H9 (cell line): Measurements from ENCODE around the gene DNER. TPM values are rescaled to one million over a fixed set of nuclear protein-coding genes. Genes with fewer than 3 reads are reported as not detected.

Experiments used
- DNase-seq: peaks from one replicate; pipeline ENCODE4 v3.0.0-alpha.2; 2017
- H2AFZ ChIP-seq: one replicate; pipeline ENCODE4 v1.6.1; 2013; ENCODE audit warnings: mild to moderate bottlenecking, low read length, control low read depth, moderate library complexity
- H2AK5ac ChIP-seq: 2 replicates; pipeline ENCODE4 v1.6.1; 2013; ENCODE audit warnings: low read length, control low read depth, mixed read lengths; ENCODE audit not compliant: insufficient read length
- H2BK120ac ChIP-seq: one replicate; pipeline ENCODE4 v1.6.1; 2013; ENCODE audit warnings: low read depth, mild to moderate bottlenecking, low read length, control low read depth, inconsistent platforms; ENCODE audit not compliant: poor library complexity, severe bottlenecking
- H2BK12ac ChIP-seq: 2 replicates; pipeline ENCODE4 v1.6.1; 2013; ENCODE audit warnings: low read length, control low read depth, mixed read lengths, low read depth; ENCODE audit not compliant: insufficient read length
- H2BK15ac ChIP-seq: 2 replicates; pipeline ENCODE4 v1.6.1; 2013; ENCODE audit warnings: low read depth, low read length, control low read depth
- H2BK20ac ChIP-seq: one replicate; pipeline ENCODE4 v1.6.1; 2013; ENCODE audit warnings: low read depth, mild to moderate bottlenecking, low read length, control low read depth, inconsistent platforms; ENCODE audit not compliant: poor library complexity, severe bottlenecking
- H2BK5ac ChIP-seq: 2 replicates; pipeline ENCODE4 v1.6.1; 2013; ENCODE audit warnings: low read length, control low read depth, mixed read lengths; ENCODE audit not compliant: insufficient read length
- H3K14ac ChIP-seq: 2 replicates; pipeline ENCODE4 v1.6.1; 2013; ENCODE audit warnings: low read length, control low read depth; ENCODE audit not compliant: insufficient read depth
- H3K18ac ChIP-seq: 2 replicates; pipeline ENCODE4 v1.6.1; 2013; ENCODE audit warnings: low read depth, mild to moderate bottlenecking, mixed read lengths, low read length, control low read depth; ENCODE audit not compliant: insufficient read length
- H3K23ac ChIP-seq: 2 replicates; pipeline ENCODE4 v1.6.1; 2013; ENCODE audit warnings: low read length, control low read depth, mixed read lengths, low read depth; ENCODE audit not compliant: insufficient read length
- H3K23me2 ChIP-seq: 2 replicates; pipeline ENCODE4 v1.6.1; 2013; ENCODE audit warnings: low read depth, mild to moderate bottlenecking, mixed read lengths, low read length, control low read depth; ENCODE audit not compliant: insufficient read length, poor library complexity, severe bottlenecking
- H3K27ac ChIP-seq: 2 replicates; pipeline ENCODE4 v1.5.1; 2013; ENCODE audit warnings: low read length, control low read depth, mixed read lengths, low read depth; ENCODE audit not compliant: insufficient read length
- H3K27me3 ChIP-seq: 2 replicates; pipeline ENCODE4 v1.6.1; 2013; ENCODE audit warnings: low read length, control low read depth, inconsistent platforms; ENCODE audit not compliant: insufficient read depth
- H3K4ac ChIP-seq: 2 replicates; pipeline ENCODE4 v1.6.1; 2013; ENCODE audit warnings: low read depth, mild to moderate bottlenecking, control low read depth, inconsistent platforms, low read length, moderate library complexity
- H3K4me1 ChIP-seq: 2 replicates; pipeline ENCODE4 v1.6.1; 2013; ENCODE audit warnings: low read length, control low read depth, inconsistent platforms; ENCODE audit not compliant: insufficient read depth
- H3K4me2 ChIP-seq: 2 replicates; pipeline ENCODE4 v1.6.1; 2013; ENCODE audit warnings: low read length, control low read depth, mixed read lengths; ENCODE audit not compliant: insufficient read length, insufficient read depth
- H3K56ac ChIP-seq: 2 replicates; pipeline ENCODE4 v1.6.1; 2013; ENCODE audit warnings: low read depth, mild to moderate bottlenecking, mixed read lengths, low read length, control low read depth; ENCODE audit not compliant: insufficient read length
- H3K79me1 ChIP-seq: 2 replicates; pipeline ENCODE4 v1.6.1; 2013; ENCODE audit warnings: low read depth, mild to moderate bottlenecking, moderate library complexity, low read length, control low read depth, inconsistent platforms; ENCODE audit not compliant: insufficient read depth, poor library complexity, severe bottlenecking
- H3K79me2 ChIP-seq: 2 replicates; pipeline ENCODE4 v1.6.1; 2013; ENCODE audit warnings: low read length, control low read depth, inconsistent platforms; ENCODE audit not compliant: insufficient read depth
- H3K9ac ChIP-seq: 2 replicates; pipeline ENCODE4 v1.6.1; 2013; ENCODE audit warnings: low read length, control low read depth, mixed read lengths; ENCODE audit not compliant: insufficient read length; ENCODE audit errors: extremely low read depth
- H3K9me3 ChIP-seq: one replicate; pipeline ENCODE4 v1.6.1; 2013; ENCODE audit warnings: low read depth, low read length, inconsistent platforms; ENCODE audit not compliant: control insufficient read depth
- H3T11ph ChIP-seq: one replicate; pipeline ENCODE4 v1.6.1; 2013; ENCODE audit warnings: mild to moderate bottlenecking, low read length, control low read depth, inconsistent platforms
- H4K20me1 ChIP-seq: one replicate; pipeline ENCODE4 v1.6.1; 2013; ENCODE audit not compliant: control insufficient read depth, insufficient read length, insufficient read depth
- H4K5ac ChIP-seq: 2 replicates; pipeline ENCODE4 v1.6.1; 2013; ENCODE audit warnings: low read depth, mild to moderate bottlenecking, mixed read lengths, low read length, control low read depth; ENCODE audit not compliant: insufficient read length
- H4K8ac ChIP-seq: replicated peaks from 2 replicates; pipeline ENCODE4 v1.6.1; 2013; ENCODE audit warnings: low read length, control low read depth, mixed read lengths, low read depth; ENCODE audit not compliant: insufficient read length
- H4K91ac ChIP-seq: 2 replicates; pipeline ENCODE4 v1.6.1; 2013; ENCODE audit warnings: low read depth, mild to moderate bottlenecking, moderate library complexity, mixed read lengths, low read length, control low read depth; ENCODE audit not compliant: insufficient read length
- H3K27ac Mint-ChIP-seq, 3 experiments: 2 replicates in 2 of 3; 3 replicates in 1 of 3; pipeline ENCODE4 v1.8.0; 2020 to 2021; ENCODE audit warnings: mixed read lengths in 3 of 3, mild to moderate bottlenecking in 1 of 3, moderate library complexity in 1 of 3
- H3K27me3 Mint-ChIP-seq: 2 replicates; pipeline ENCODE4 v1.8.0; 2021; ENCODE audit warnings: low read depth, mild to moderate bottlenecking, moderate library complexity, mixed read lengths
- H3K36me3 Mint-ChIP-seq, 3 experiments: 2 replicates in 2 of 3; 3 replicates in 1 of 3; pipeline ENCODE4 v1.8.0; 2020 to 2021; ENCODE audit warnings: low read depth in 3 of 3, mixed read lengths in 3 of 3; ENCODE audit not compliant: insufficient read depth in 1 of 3
- H3K4me1 Mint-ChIP-seq, 2 experiments: 2 replicates each; pipeline ENCODE4 v1.8.0; 2020; ENCODE audit warnings: mixed read lengths in 2 of 2
- H3K4me3 Mint-ChIP-seq, 2 experiments: 2 replicates in 1 of 2; 3 replicates in 1 of 2; pipeline ENCODE4 v1.8.0; 2020 to 2021; ENCODE audit warnings: mild to moderate bottlenecking in 2 of 2, mixed read lengths in 2 of 2, moderate library complexity in 1 of 2
- H3K9me3 Mint-ChIP-seq, 2 experiments: 2 replicates in 1 of 2; 3 replicates in 1 of 2; pipeline ENCODE4 v1.8.0; 2020; ENCODE audit warnings: mild to moderate bottlenecking in 2 of 2, mixed read lengths in 2 of 2, moderate library complexity in 1 of 2
- WGBS: extraction: QIAGEN DNeasy Blood & Tissue Kit; methylation state at CpG from one replicate; pipeline ENCODE4 v1.1.7; 2013; ENCODE audit warnings: missing lambda C conversion rate, low lambda C conversion rate, mixed read lengths; ENCODE audit not compliant: insufficient read length; ENCODE audit errors: extremely low coverage; 5-methylcytosine and 5-hydroxymethylcytosine counted together
- total RNA-seq: library from RNA; stranded (reverse); gene quantifications from 2 replicates; pipeline ENCODE4 v1.2.1, GENCODE V29; 2021
- TF ChIP-seq, protein P1 (sequence below): fragments of 200-600 bp; sonication (generic); conservative IDR thresholded peaks from 3 replicates; pipeline ENCODE4 v1.8.0; 2021; ENCODE audit warnings: antibody characterized with exemption, mild to moderate bottlenecking

Gene DNER
- total RNA-seq, 1 experiment from 2014 or later = 1.0 TPM

DNA sequence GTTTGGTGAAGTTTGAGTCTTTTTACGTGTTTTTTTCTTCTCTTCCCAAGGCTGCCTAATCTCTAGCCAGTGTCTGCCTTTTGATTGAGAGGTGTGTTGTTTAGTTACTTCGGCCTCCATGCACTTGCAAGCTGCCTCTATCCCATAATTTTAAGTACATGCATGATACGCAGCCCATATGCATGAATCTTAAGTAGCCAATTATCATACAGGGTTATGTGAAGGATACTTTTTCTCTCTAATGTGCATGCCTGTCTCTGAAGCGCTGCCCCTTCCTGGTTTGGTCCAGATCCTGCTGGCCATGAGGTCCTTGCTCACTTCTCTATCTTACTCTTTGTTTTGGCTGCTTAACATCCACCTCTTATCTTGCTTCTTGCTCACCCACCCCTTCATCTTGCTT, 369.4 kb downstream of the DNER start:
- H3T11ph ChIP-seq = no peak overlapping the region
- H3K23me2 ChIP-seq = no peaks in the 10 kb centered on the region
- WGBS = no CpG with 5 or more reads among the region's 4 CpGs
- no peak overlapping the region for H2BK20ac ChIP-seq
- H3K18ac ChIP-seq = no peak overlapping the region
- no peaks in the 10 kb centered on the region for H3K4me1 ChIP-seq
- no peaks in the 10 kb centered on the region for H3K79me2 ChIP-seq
- H3K27me3 ChIP-seq = no peaks in the 10 kb centered on the region
- no peak overlapping the region for H4K8ac ChIP-seq
- H4K5ac ChIP-seq = no peak overlapping the region
- no peak overlapping the region for H2AK5ac ChIP-seq
- H3K27ac Mint-ChIP-seq = no peak overlapping the region
- H4K20me1 ChIP-seq = no peaks in the 10 kb centered on the region
- no peak overlapping the region for H4K91ac ChIP-seq
- H2BK5ac ChIP-seq = no peak overlapping the region
- no peaks in the 10 kb centered on the region for H3K79me1 ChIP-seq
- no peak overlapping the region for H3K4ac ChIP-seq
- peaks cover 0 to 15% (median 4%) of the 10 kb centered on the region in 3 experiments; a peak in 4 of 7 replicates for H3K36me3 Mint-ChIP-seq
- no peaks in the 10 kb centered on the region for H3K27me3 Mint-ChIP-seq
- H3K4me1 Mint-ChIP-seq = no peaks in the 10 kb centered on the region
- H3K4me3 Mint-ChIP-seq = no peak overlapping the region
- TF ChIP-seq, protein P1, sequence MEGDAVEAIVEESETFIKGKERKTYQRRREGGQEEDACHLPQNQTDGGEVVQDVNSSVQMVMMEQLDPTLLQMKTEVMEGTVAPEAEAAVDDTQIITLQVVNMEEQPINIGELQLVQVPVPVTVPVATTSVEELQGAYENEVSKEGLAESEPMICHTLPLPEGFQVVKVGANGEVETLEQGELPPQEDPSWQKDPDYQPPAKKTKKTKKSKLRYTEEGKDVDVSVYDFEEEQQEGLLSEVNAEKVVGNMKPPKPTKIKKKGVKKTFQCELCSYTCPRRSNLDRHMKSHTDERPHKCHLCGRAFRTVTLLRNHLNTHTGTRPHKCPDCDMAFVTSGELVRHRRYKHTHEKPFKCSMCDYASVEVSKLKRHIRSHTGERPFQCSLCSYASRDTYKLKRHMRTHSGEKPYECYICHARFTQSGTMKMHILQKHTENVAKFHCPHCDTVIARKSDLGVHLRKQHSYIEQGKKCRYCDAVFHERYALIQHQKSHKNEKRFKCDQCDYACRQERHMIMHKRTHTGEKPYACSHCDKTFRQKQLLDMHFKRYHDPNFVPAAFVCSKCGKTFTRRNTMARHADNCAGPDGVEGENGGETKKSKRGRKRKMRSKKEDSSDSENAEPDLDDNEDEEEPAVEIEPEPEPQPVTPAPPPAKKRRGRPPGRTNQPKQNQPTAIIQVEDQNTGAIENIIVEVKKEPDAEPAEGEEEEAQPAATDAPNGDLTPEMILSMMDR = no peak
- H3K9ac ChIP-seq = no peak overlapping the region
- H3K27ac ChIP-seq = no peak overlapping the region
- no peak for DNase-seq
- no peak overlapping the region for H3K56ac ChIP-seq
- H2BK12ac ChIP-seq = no peak overlapping the region
- no peak overlapping the region for H3K23ac ChIP-seq
- no peak overlapping the region for H2AFZ ChIP-seq
- no peak overlapping the region for H3K14ac ChIP-seq
- peaks cover 7 to 15% of the 10 kb centered on the region in 2 experiments; a peak in 4 of 5 replicates for H3K9me3 Mint-ChIP-seq
- peaks cover 5% of the 10 kb centered on the region for H3K9me3 ChIP-seq
- no peak overlapping the region for H3K4me2 ChIP-seq
- H2BK120ac ChIP-seq = no peak overlapping the region
- H2BK15ac ChIP-seq = no peak overlapping the region
